Measurements from ENCODE around the gene GALNT13. TPM values are rescaled to one million over a fixed set of nuclear protein-coding genes. Genes with fewer than 3 reads are reported as not detected.

GALNT13 gene
- total RNA-seq, 1 donor: 1.7 TPM

- H3K4me3 ChIP-seq (ENCODE audit: low read depth, low read length): no peak overlapping the region
- DNase-seq (ENCODE audit: low read depth): peak; percentile 42
- no peak for TF ChIP-seq CTCF (IDR thresholded peaks at IDR 0.05; ENCODE audit: insufficient read depth, low read depth, low read length)
Observed at GRCh38 chr2:154130821-154131220, 259.1 kb downstream of the GALNT13 start.

- no peak overlapping the region for H3K4me3 ChIP-seq (ENCODE audit: low read depth, low read length)
- TF ChIP-seq CTCF (IDR thresholded peaks at IDR 0.05; ENCODE audit: insufficient read depth, low read depth, low read length): no peak
- no peak for DNase-seq (ENCODE audit: low read depth)
Observed at GRCh38 chr2:154132827-154133226, 261.1 kb downstream of the GALNT13 start.

- no peak overlapping the region for H3K4me3 ChIP-seq (ENCODE audit: low read depth, low read length)
- DNase-seq (ENCODE audit: low read depth): peak; percentile 77
- no peak for TF ChIP-seq CTCF (IDR thresholded peaks at IDR 0.05; ENCODE audit: insufficient read depth, low read depth, low read length)
Observed at GRCh38 chr2:154133823-154134222, 262.1 kb downstream of the GALNT13 start.

GRCh38 chr2:154140249-154141025 lies 268.7 kb downstream of the GALNT13 start:
- no peak overlapping the region for H3K4me3 ChIP-seq (ENCODE audit: low read depth, low read length)
- no peak for TF ChIP-seq CTCF (IDR thresholded peaks at IDR 0.05; ENCODE audit: insufficient read depth, low read depth, low read length)
- peak; percentile 33 for DNase-seq (ENCODE audit: low read depth)

GRCh38 chr2:154142480-154142879 lies 270.8 kb downstream of the GALNT13 start:
- DNase-seq (ENCODE audit: low read depth): no peak
- TF ChIP-seq CTCF (IDR thresholded peaks at IDR 0.05; ENCODE audit: insufficient read depth, low read depth, low read length): no peak
- H3K4me3 ChIP-seq (ENCODE audit: low read depth, low read length): no peak overlapping the region

GRCh38 chr2:154143105-154143504 lies 271.4 kb downstream of the GALNT13 start:
- H3K4me3 ChIP-seq (ENCODE audit: low read depth, low read length): no peak overlapping the region
- TF ChIP-seq CTCF (IDR thresholded peaks at IDR 0.05; ENCODE audit: insufficient read depth, low read depth, low read length): no peak
- DNase-seq (ENCODE audit: low read depth): no peak

- TF ChIP-seq CTCF (IDR thresholded peaks at IDR 0.05; ENCODE audit: insufficient read depth, low read depth, low read length): no peak
- no peak overlapping the region for H3K4me3 ChIP-seq (ENCODE audit: low read depth, low read length)
- peak; percentile 38 for DNase-seq (ENCODE audit: low read depth)
Observed at GRCh38 chr2:154158101-154158500, 286.4 kb downstream of the GALNT13 start.
